ENCODE results near the gene CCDC61. TPM values are rescaled to one million over a fixed set of nuclear protein-coding genes. Genes with fewer than 3 reads are reported as not detected.

The CCDC61 gene, protein sequence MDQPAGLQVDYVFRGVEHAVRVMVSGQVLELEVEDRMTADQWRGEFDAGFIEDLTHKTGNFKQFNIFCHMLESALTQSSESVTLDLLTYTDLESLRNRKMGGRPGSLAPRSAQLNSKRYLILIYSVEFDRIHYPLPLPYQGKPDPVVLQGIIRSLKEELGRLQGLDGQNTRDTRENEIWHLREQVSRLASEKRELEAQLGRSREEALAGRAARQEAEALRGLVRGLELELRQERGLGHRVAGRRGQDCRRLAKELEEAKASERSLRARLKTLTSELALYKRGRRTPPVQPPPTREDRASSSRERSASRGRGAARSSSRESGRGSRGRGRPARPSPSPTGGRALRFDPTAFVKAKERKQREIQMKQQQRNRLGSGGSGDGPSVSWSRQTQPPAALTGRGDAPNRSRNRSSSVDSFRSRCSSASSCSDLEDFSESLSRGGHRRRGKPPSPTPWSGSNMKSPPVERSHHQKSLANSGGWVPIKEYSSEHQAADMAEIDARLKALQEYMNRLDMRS
- total RNA-seq (2021), result 15.9 and 16.9 TPM in 2 replicates
- long read RNA-seq, partial matches to known transcripts, result 1 of 2 reads
- long read RNA-seq, other reads (novel, unspliced or antisense), result 1 of 2 reads

DNA sequence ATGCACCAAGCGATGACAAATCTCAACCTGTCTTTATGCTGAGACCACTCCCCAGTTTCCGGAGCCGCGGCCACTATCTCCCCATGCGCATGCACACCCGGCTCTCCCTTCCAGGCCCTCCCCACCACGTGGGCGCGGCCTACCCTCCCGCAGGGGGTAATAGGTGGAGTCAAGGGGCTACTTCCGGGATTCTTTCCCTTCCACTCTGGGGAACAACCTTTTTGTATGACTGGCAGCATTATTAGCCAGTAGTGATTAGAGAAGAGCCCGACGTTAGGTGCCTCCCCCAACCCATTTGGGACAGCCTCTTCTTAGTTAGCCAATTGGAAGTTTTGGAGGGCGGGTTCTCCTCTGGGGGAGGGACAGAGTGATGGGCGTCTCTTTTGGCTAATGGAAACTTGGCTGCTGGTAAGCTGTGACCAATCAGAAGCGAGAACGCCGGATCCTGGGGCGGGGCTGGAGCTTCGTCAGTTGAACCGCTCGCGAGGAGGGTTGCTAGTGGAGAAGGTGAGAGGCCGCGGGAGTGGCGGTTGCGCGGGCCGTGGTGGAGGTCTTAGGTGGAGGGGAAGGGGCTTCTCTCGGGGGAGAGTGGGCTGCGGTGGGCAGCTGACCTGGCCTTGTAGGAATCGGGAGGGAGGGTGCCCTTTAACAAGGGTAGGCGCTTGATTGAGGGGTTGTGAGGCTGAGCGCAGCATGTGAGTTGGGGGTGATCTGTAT lies at the start of gene CCDC61:
Gene CCDC61, plus strand, starts transcription at position 470 of the 717 bp plus-strand sequence. CDS start 7,552 bp downstream, outside the sequence.
- Mint-ChIP-seq H3K9me3 (no peaks in the 10 kb centered on the region; a peak in 2 of 5 replicates), H3K27me3 (ENCODE audit: low read depth) (peaks cover 8% of the 10 kb centered on the region), H3K4me3 (0 out of 5 replicates have a peak within 1 kb of the TSS, but pooled peaks of 1 of the 2 experiments have one; percentile 59), H3K36me3 (ENCODE audit: insufficient read depth in 1 of 3, low read depth in 3 of 3) (peaks cover 6 to 7% (median 6%) of the 10 kb centered on the region in 3 experiments; a peak in 6 of 7 replicates), H3K4me1 (peaks cover 10 to 27% of the 10 kb centered on the region in 2 experiments), H3K27ac (no peak within 1 kb of the TSS)
- Histone ChIP-seq H4K91ac (ENCODE audit: insufficient read length, low read depth, low read length) (no peak within 1 kb of the TSS), H2BK12ac (ENCODE audit: insufficient read length, low read depth, low read length) (no peak within 1 kb of the TSS), H3K18ac (ENCODE audit: insufficient read length, low read depth, low read length) (no peak within 1 kb of the TSS), H3K79me2 (ENCODE audit: insufficient read depth, low read length) (0 out of 2 replicates have a peak, but pooled peaks cover 5% of the 10 kb centered on the region), H3K4me1 (ENCODE audit: insufficient read depth, low read length) (no peaks in the 10 kb centered on the region), H2BK5ac (ENCODE audit: insufficient read length, low read length) (no peak within 1 kb of the TSS), H3K9me3 (ENCODE audit: control insufficient read depth, low read depth, low read length) (no peaks in the 10 kb centered on the region), H4K8ac (replicated peaks; ENCODE audit: insufficient read length, low read depth, low read length) (no peak within 1 kb of the TSS), H3K27me3 (ENCODE audit: insufficient read depth, low read length) (no peaks in the 10 kb centered on the region), H2BK20ac (ENCODE audit: low read depth, low read length, poor library complexity, severe bottlenecking) (no peak within 1 kb of the TSS), H2BK120ac (ENCODE audit: low read depth, low read length, poor library complexity, severe bottlenecking) (no peak within 1 kb of the TSS), H3K14ac (ENCODE audit: insufficient read depth, low read length) (no peak within 1 kb of the TSS), H3K4me2 (ENCODE audit: insufficient read depth, insufficient read length, low read length) (peak within 1 kb of the TSS; percentile 94), H3K27ac (ENCODE audit: insufficient read length, low read depth, low read length) (no peak within 1 kb of the TSS), H3K23me2 (ENCODE audit: insufficient read length, low read depth, low read length, poor library complexity, severe bottlenecking) (peaks cover 7% of the 10 kb centered on the region), H3K23ac (ENCODE audit: insufficient read length, low read depth, low read length) (no peak within 1 kb of the TSS), H2BK15ac (ENCODE audit: low read depth, low read length) (no peak within 1 kb of the TSS), H3K79me1 (ENCODE audit: insufficient read depth, low read depth, low read length, poor library complexity, severe bottlenecking) (peaks cover 3% of the 10 kb centered on the region), H3K4ac (ENCODE audit: low read depth, low read length) (no peak within 1 kb of the TSS), H2AK5ac (ENCODE audit: insufficient read length, low read length) (no peak within 1 kb of the TSS), H3T11ph (ENCODE audit: low read length) (no peak within 1 kb of the TSS), H2AFZ (ENCODE audit: low read length) (peak within 1 kb of the TSS; percentile 90), H3K56ac (ENCODE audit: insufficient read length, low read depth, low read length) (no peak within 1 kb of the TSS), H4K5ac (ENCODE audit: insufficient read length, low read depth, low read length) (no peak within 1 kb of the TSS), H3K9ac (ENCODE audit: extremely low read depth, insufficient read length, low read length) (peak within 1 kb of the TSS; percentile 76), H4K20me1 (ENCODE audit: control insufficient read depth, insufficient read depth, insufficient read length) (no peaks in the 10 kb centered on the region)
- TF ChIP-seq, protein P1, sequence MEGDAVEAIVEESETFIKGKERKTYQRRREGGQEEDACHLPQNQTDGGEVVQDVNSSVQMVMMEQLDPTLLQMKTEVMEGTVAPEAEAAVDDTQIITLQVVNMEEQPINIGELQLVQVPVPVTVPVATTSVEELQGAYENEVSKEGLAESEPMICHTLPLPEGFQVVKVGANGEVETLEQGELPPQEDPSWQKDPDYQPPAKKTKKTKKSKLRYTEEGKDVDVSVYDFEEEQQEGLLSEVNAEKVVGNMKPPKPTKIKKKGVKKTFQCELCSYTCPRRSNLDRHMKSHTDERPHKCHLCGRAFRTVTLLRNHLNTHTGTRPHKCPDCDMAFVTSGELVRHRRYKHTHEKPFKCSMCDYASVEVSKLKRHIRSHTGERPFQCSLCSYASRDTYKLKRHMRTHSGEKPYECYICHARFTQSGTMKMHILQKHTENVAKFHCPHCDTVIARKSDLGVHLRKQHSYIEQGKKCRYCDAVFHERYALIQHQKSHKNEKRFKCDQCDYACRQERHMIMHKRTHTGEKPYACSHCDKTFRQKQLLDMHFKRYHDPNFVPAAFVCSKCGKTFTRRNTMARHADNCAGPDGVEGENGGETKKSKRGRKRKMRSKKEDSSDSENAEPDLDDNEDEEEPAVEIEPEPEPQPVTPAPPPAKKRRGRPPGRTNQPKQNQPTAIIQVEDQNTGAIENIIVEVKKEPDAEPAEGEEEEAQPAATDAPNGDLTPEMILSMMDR (conservative IDR thresholded peaks at IDR 0.05), result no peak
- DNase-seq, result peak; percentile 98
- no CpG with 5 or more reads among the region's 34 CpGs for WGBS (ENCODE audit: extremely low coverage, insufficient read length, low lambda C conversion rate)
